Kidney epithelial cell (primary cell): Measurements from ENCODE around the gene DGKB. TPM values are rescaled to one million over a fixed set of nuclear protein-coding genes. Genes with fewer than 3 reads are reported as not detected.

ENCODE experiments used
- DNase-seq: peaks from one replicate; pipeline ENCODE4 v3.0.0-alpha.2; 2010; ENCODE audit warnings: low read depth
- H3K27me3 ChIP-seq: 2 replicates; pipeline ENCODE4 v1.6.0; 2011; ENCODE audit warnings: low read length; ENCODE audit not compliant: control insufficient read depth, insufficient read depth
- H3K36me3 ChIP-seq: 2 replicates; pipeline ENCODE4 v1.5.1; 2011; ENCODE audit warnings: low read length; ENCODE audit not compliant: control insufficient read depth, insufficient read depth
- H3K4me3 ChIP-seq: 2 replicates; pipeline ENCODE4 v1.5.1; 2011; ENCODE audit warnings: low read depth, mild to moderate bottlenecking, control low read depth, low read length
- total RNA-seq: library from RNA; depleted of rRNA; stranded (reverse); fragments of >200 nt; gene quantifications from 2 replicates; pipeline ENCODE4 v1.2.3, GENCODE V29; 2015
- TF ChIP-seq, protein P1 (sequence below): IDR thresholded peaks from 2 replicates; pipeline ENCODE4 v1.5.1; 2011; ENCODE audit warnings: mild to moderate bottlenecking, moderate library complexity, low read length, control low read depth, inconsistent platforms; ENCODE audit not compliant: insufficient read depth, poor library complexity, severe bottlenecking

DGKB gene
- total RNA-seq, 1 donor from 2014 or later = not detected

DNA sequence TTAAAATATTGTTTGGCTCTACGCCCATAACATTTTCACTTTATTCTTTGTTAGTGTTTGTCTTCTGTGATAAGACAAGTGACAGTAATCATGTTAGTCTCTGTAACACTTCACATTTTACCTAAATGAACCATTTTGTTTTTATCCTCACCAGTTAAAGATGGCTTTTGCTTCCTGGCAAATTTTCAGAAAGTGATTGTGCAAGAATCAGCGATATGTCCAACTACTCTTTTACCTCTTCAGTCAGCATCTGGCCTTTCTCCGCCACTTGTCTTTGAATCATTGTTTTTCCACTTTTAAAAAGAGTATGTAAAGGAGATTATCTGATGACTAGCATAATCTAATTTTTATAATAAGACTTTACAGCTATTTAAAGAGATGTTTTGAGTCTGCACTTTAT is 3.5 kb downstream of the DGKB start:
- no peak for DNase-seq
- Histone ChIP-seq H3K27me3 (no peaks in the 10 kb centered on the region), H3K4me3 (no peak overlapping the region), H3K36me3 (no peaks in the 10 kb centered on the region)
- TF ChIP-seq, protein P1, sequence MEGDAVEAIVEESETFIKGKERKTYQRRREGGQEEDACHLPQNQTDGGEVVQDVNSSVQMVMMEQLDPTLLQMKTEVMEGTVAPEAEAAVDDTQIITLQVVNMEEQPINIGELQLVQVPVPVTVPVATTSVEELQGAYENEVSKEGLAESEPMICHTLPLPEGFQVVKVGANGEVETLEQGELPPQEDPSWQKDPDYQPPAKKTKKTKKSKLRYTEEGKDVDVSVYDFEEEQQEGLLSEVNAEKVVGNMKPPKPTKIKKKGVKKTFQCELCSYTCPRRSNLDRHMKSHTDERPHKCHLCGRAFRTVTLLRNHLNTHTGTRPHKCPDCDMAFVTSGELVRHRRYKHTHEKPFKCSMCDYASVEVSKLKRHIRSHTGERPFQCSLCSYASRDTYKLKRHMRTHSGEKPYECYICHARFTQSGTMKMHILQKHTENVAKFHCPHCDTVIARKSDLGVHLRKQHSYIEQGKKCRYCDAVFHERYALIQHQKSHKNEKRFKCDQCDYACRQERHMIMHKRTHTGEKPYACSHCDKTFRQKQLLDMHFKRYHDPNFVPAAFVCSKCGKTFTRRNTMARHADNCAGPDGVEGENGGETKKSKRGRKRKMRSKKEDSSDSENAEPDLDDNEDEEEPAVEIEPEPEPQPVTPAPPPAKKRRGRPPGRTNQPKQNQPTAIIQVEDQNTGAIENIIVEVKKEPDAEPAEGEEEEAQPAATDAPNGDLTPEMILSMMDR = no peak

DNA sequence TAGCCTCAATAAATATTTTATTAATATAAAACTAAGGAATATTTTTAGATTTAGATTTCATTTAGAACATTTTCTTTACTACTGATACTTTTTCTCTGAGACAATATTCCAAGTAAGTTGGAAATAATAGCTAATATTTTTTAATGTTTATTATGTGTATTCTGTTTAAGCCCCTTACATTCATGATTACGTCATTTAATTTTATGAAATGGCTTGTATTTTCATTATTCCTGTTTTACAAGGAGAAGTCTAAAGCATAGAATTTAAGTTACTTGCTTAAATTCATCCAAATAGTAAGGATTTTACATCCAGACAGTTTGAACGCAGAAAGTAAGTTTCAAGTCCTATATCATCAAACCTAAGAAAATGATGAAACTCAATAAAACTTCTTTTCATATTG is 6.1 kb downstream of the DGKB start:
- Histone ChIP-seq H3K4me3 (no peak overlapping the region), H3K36me3 (no peaks in the 10 kb centered on the region), H3K27me3 (no peaks in the 10 kb centered on the region)
- no peak for DNase-seq
- TF ChIP-seq, protein P1 = no peak

DNA sequence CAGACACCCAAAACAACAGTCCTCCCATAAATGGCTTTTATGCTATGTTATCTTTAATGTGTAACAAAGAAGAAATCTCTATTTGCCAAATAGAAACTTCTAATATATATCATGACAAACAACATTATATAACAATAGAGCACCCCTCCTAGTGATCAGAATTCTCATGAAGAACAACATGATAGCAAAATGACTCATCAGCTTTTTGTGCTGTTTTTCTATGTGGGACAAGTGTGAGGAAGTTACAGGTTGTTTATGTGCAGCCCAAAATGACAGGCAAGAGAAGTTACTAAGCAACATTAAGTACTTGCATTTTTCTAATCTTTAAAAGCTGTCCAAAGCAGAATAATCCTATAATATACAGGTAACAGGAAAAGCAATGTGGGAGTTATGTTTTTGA is 7.7 kb downstream of the DGKB start:
- H3K36me3 ChIP-seq = no peaks in the 10 kb centered on the region
- no peak overlapping the region for H3K4me3 ChIP-seq
- TF ChIP-seq, protein P1 = no peak
- H3K27me3 ChIP-seq = no peaks in the 10 kb centered on the region
- no peak for DNase-seq

DNA sequence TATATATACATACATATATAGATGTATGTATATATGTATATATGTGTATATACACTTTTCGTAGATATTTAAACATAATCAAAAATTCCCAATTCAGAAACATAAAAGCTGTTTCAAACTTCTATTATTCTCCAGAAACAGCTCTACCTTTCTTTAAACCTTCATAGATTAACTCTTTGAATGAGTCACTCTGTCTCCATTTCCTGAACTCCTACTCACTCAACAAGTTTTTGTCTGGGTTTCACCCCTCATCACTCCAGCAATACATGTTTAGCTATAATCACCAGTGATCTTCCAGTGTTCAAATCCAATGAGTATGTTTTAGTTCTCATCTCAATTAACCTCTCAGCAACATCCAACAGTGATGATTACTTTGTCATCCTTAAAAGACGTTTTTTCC is 9.6 kb downstream of the DGKB start:
- no peaks in the 10 kb centered on the region for H3K36me3 ChIP-seq
- no peaks in the 10 kb centered on the region for H3K27me3 ChIP-seq
- TF ChIP-seq, protein P1 = no peak
- no peak overlapping the region for H3K4me3 ChIP-seq
- DNase-seq = no peak

DNA sequence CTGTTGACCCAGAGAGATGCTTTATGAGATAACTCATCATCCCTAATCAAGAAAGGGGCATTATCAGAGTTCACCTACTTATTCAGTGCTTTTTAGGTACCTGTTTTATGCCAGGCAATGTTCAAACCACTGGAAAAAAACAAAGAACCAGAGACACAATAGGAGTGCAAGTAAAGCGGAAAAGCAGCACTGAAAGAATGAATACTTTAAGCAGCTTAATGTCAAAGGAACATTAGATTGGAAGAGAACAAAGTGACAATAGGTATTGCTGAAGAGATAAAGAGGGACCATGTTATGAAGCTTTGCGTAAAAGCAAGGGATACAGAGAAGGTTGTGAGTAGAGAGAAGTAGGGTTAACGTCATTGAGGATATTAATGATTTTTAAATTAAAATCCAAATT is 11.3 kb downstream of the DGKB start:
- H3K27me3 ChIP-seq = no peaks in the 10 kb centered on the region
- TF ChIP-seq, protein P1 = no peak

DNA sequence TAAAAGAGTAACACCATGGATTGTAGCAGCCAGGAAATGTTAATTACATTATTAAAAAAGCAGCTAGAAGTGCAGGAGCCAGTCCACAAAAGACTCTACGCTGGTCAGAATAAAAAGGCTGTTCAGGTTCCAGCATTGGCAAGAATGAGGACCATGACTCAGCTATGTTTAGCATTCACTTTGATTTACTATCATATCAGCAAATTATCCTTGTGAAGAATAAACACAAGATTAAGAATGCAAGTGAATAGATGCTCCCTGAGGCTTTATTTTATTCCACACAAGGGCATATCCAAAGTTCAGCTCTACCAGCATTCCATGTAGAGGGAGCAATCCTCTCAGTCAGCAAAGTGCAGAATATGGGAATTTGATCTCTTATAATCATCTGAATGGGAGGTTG is 13.6 kb downstream of the DGKB start:
- no peaks in the 10 kb centered on the region for H3K27me3 ChIP-seq
- no peak for DNase-seq
- no peak overlapping the region for H3K4me3 ChIP-seq
- TF ChIP-seq, protein P1 = no peak
- H3K36me3 ChIP-seq = no peaks in the 10 kb centered on the region

More for the DNA sequence above, 11.3 kb downstream of the DGKB start:
- Histone ChIP-seq H3K36me3 (no peaks in the 10 kb centered on the region), H3K4me3 (no peak overlapping the region)
- DNase-seq = no peak
